GM04503 (cell line): Measurements from ENCODE around the gene CARM1.
"Not testable (repeated sequence)": the region's sequence is repeated elsewhere in the genome, so short reads cannot be mapped to it uniquely, and the experiment has no call there.

ENCODE experiments used
- DNase-seq: peaks from one replicate; pipeline ENCODE4 v3.0.0-alpha.2; 2012; ENCODE audit warnings: low read depth

The CARM1 gene

GRCh38 chr19:10928563-10929401 is 57.4 kb downstream of the CARM1 start, which contains the start of the genes TIMM29 and YIPF2:
Gene TIMM29, plus strand, starts transcription at chr19:10928811. Its CDS starts 12 bp downstream, at chr19:10928823.
Gene YIPF2, minus strand, starts transcription at chr19:10928639. Its CDS starts 229 bp downstream, at chr19:10928410.
- peak; percentile 88 for DNase-seq

DNA sequence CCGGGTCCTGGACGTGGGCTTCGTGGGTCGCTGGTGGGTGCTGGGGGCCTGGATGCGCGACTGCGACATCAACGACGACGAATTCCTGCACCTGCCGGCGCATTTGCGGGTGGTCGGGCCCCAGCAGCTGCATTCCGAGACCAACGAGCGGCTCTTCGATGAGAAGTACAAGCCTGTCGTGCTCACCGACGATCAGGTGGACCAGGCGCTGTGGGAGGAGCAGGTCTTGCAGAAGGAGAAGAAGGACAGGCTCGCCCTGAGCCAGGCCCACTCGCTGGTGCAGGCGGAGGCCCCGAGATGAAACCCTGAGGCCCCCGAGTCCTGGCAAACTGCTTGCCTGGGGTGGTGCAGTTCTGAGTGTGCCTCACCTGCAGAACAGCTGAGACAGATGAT is 58.0 kb downstream of the CARM1 start:
- DNase-seq, result no peak

DNA sequence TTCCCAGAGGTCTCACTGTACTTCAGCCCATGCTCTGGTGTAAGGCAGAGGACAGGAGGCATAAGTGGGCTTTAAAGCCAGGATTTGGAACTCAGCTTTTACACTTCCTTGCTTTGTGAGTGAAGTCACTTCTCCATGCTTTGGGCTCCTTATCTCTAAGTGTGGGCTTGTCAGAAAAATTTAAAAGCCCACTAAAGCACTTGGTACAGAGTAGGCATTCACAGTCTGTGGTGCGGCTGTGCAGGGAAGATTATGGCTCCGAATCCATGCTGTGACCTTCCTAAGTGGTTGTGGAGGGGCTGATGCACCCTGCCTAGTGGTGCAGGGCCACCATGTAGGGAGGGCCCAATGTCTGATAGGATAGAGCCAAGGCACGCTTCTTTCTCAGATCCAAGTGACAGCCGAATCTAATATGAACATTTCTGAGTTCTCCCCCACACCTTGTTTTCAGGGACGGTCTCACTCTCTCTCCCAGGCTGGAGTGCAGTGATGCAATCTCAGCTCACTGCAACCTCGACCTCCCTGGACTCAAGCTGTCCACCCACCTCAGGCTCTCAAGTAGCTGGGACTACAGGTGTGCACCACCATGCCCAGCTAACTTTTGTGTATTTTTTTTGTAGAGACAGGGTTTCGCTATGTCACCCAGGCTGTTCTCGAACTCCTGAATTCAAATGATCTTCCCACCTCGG is 64.2 kb downstream of the CARM1 start:
- DNase-seq, result no peak

DNA sequence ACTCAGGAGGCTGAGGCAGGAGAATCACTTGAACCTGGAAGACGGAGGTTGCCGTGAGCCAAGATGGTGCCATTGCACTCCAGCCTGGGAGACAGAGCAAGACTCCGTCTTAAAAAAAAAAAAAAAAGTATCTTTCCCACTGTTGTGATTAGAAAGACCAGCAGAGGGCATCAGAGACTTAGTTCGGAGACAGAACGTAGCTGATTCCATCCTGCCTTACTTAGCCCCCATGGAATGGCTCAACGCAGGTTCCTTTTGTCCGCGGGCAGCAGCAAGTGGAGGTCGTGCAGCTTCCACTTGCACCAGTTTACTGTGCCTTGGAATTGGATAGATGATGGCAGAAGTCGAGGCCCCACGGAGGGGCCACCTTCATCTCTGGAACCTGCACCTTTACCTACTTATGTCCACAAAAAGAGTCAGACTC is 65.3 kb downstream of the CARM1 start:
- DNase-seq, result peak; percentile 21

DNA sequence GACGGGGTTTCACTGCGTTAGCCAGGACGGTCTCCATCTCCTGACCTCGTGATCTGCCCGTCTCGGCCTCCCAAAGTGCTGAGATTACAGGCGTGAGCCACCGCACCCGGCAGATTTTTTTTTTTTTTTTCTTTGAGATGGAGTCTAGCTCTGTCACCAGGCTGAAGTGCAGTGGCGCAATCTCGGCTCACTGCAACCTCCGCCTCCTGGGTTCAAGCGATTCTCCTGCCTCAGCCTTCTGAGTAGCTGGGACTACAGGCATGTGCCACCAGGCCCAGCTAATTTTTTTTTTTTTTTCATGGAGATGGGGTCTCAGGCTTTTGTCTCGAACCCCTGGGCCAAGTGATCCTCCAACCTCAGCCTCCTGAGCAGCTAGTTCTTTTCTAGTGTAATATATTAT is 70.3 kb downstream of the CARM1 start:
- DNase-seq, result not testable (repeated sequence)

GRCh38 chr19:10943412-10943811 is 72.1 kb downstream of the CARM1 start:
- not testable (repeated sequence) for DNase-seq

- DNase-seq, result no peak
Observed at GRCh38 chr19:10945264-10945663, 73.9 kb downstream of the CARM1 start.

GRCh38 chr19:10946958-10947657 is 75.8 kb downstream of the CARM1 start:
- DNase-seq, result peak; percentile 55

DNA sequence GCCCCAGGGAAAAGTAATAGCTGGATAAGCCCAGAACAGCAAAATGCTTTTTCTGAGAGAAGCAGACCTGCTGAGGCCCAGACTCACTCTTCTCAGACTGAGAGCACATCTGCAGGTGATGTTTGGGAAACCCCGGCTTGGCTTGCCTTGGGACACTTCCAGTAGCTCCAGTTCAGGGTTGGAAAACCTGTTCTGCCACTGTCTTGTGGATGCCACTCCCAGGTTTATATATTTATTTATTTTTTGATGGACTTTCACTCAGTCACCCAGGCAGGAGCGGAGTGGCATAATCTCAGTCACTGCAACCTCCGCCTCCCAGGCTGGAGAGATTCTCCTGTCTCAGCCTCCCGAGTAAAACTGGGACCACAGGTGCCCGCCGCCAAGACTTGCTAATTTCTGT is 81.5 kb downstream of the CARM1 start:
- no peak for DNase-seq

GRCh38 chr19:10959277-10959968 is 88.1 kb downstream of the CARM1 start:
- not testable (repeated sequence) for DNase-seq

- DNase-seq, result peak; percentile 65
Observed at GRCh38 chr19:10960314-10961072, 89.1 kb downstream of the CARM1 start, which contains the start of gene SMARCA4. Gene SMARCA4, plus strand, starts transcription at chr19:10961030. Its CDS starts 23,122 bp downstream, at chr19:10984152.

GRCh38 chr19:10961073-10961860 is 89.9 kb downstream of the CARM1 start:
- no peak for DNase-seq

DNA sequence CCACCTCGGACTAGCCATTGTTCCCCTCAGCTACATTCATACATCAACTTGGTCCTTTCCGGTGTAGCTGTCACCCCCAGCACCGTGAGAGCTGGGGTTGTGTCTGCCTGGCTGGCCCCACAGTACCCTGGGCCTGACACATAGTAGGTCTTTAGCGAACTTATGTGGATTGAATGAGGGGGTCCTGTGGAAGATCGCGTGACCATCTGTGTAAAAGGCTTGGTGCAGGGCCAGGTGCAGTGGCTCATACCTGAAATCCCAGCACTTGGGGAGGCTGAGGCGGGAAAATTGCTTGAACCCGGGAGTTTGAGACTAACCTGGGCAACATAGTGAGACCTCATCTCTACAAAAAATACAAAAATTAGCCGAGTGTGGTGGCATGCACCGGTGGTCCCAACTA is 91.5 kb downstream of the CARM1 start:
- no peak for DNase-seq

DNA sequence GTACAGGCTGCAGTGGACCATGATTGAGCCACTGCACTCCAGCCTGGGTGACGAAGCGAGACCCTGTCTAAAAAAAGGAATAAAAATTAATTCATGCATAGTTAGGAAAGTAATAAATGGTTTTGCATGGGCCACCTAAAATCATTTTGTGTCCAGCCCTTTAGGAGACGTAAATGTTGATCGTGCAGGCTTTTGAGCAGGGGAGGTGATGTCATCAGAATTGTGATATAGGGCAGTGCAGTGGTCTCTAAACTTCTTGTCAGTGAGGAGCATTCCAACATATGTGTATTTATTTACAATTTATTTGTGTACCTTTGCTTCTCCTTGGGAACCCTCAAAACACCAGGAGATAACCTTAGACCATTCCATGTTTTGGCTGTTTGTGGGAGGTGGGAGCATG is 92.5 kb downstream of the CARM1 start:
- no peak for DNase-seq

GRCh38 chr19:10964903-10965302 is 93.5 kb downstream of the CARM1 start:
- no peak for DNase-seq

DNA sequence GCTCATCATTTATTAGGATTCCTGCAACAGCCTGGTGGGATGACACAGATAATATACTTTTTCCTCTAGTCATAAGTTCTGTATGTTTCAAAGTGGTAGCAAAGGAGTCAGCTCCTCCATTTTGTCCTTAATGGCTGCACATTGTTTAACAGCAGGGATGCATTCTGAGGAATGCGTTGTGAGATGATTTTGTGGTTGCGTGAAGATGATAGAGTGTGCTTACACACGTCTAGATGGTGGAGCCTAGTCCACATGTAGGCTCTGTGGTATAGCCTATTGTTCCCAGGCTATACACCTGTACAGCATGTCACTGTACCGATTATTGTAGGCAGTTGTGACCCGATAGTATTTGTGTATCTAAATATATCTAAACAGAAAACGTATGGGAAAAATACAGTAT is 94.0 kb downstream of the CARM1 start:
- no peak for DNase-seq

DNA sequence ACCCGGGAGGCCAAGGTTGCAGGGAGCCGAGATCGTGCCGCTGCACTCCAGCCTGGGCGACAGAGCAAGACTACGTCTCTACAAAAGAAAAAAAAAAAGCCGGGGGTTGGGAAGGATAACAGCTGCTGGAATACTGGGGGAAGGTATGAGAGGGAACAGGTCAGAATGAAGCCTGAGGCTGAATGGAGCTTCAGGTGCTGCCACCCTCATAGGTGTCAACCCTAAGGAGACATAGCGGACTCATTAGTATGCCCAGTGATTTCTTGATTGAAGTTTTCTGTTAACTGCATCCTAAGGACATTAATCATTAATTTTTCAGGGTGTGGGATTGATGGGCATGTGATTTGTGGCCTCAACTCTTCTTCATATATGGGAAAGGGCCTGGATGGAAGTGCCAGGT is 95.5 kb downstream of the CARM1 start:
- no peak for DNase-seq

DNA sequence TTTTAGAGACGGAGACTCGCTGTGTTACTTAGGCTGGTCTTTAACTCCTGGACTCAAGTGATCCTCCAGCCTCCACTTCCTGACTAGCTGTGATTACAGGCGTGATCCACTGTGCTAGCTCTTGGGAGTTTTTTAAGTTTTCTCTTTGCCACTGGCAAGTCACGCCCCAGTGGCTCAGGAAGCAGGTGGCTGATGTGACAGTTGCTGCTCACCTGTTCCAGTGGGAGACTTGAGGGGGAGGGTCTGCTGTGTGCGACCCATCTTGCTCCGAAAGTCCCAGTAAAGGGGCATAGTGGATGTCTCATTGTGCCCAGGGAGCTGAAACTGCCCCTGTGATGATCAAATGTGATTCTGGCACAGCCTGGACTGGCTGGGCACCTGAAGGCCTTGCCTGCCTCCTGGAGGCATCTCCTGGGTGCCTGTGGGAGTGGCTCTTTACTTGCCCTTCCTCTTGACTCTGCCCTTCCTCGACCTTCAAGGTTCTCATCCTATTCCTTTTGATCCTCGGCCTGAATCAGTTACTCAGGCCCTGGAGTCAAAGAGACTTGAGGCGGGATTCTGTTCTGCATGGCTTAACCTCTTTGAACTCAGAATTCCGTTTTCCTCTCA is 97.3 kb downstream of the CARM1 start:
- no peak for DNase-seq

- no peak for DNase-seq
Observed at GRCh38 chr19:10971107-10971726, 99.9 kb downstream of the CARM1 start.
